Left ventricle myocardium superior (tissue), 1 donor: ENCODE measurements around the gene NELFB. TPM values are rescaled to one million over a fixed set of nuclear protein-coding genes. Genes with fewer than 3 reads are reported as not detected.

ENCODE experiments used
- ATAC-seq: fragments of 200-7000 bp; cut with Tn5 transposase; one replicate; pipeline ENCODE4 v1.9.1; 2020; ENCODE audit warnings: mild to moderate bottlenecking, moderate library complexity
- DNase-seq: peaks from one replicate; pipeline ENCODE4 v3.0.0-alpha.2; 2020
- intact Hi-C: fragments of 100-400 bp; cut with micrococcal nuclease; formaldehyde crosslinking; loops from one replicate; pipeline ENCODE4 v1.11.0; 2022
- total RNA-seq: library from RNA; stranded (reverse); fragmentation: NEBNext Ultra II Directional; extraction: Animal tissue kit (Norgen Biotek cat#: 25700); gene quantifications from one replicate; pipeline ENCODE4 v1.2.1, GENCODE V29; 2021
- donor health status: DM: no; HTN: yes; CAD: no; lungs with severe emphysema.

Gene NELFB
- total RNA-seq, 1 donor from 2014 or later = 43.6 TPM

- intact Hi-C loops = no loop called here
- DNase-seq (no peak), ATAC-seq (no peak)
Observed at GRCh38 chr9:137307255-137308056, 52.3 kb downstream of the NELFB start.

GRCh38 chr9:137308057-137308619 lies 53.0 kb downstream of the NELFB start:
- DNase-seq (no peak), ATAC-seq (no peak)
- intact Hi-C loops = no loop called here

GRCh38 chr9:137309368-137310188 lies 54.5 kb downstream of the NELFB start:
- DNase-seq = no peak
- intact Hi-C loops = no loop called here
- no peak for ATAC-seq

GRCh38 chr9:137310189-137311052 lies 55.3 kb downstream of the NELFB start:
- intact Hi-C loops = no loop called here
- ATAC-seq (no peak), DNase-seq (no peak)

GRCh38 chr9:137311171-137311985 lies 56.3 kb downstream of the NELFB start:
- intact Hi-C loops = no loop called here
- no peak for ATAC-seq
- no peak for DNase-seq

- ATAC-seq (no peak), DNase-seq (no peak)
- intact Hi-C loops = no loop called here
Observed at GRCh38 chr9:137311986-137312851, 57.1 kb downstream of the NELFB start.

GRCh38 chr9:137312852-137313325 lies 57.8 kb downstream of the NELFB start:
- intact Hi-C loops = no loop called here
- ATAC-seq (no peak), DNase-seq (no peak)

- DNase-seq = no peak
- ATAC-seq = no peak
Observed at GRCh38 chr9:137313326-137313936, 58.3 kb downstream of the NELFB start.

GRCh38 chr9:137313956-137314560 lies 58.9 kb downstream of the NELFB start:
- no peak for DNase-seq
- intact Hi-C loops = no loop called here
- ATAC-seq = no peak

More at GRCh38 chr9:137313326-137313936, 58.3 kb downstream of the NELFB start:
- intact Hi-C loops = no loop called here

- DNase-seq = peak; percentile 34
- intact Hi-C loops = no loop called here
- ATAC-seq = no peak
Observed at GRCh38 chr9:137314561-137315560, 59.7 kb downstream of the NELFB start.

GRCh38 chr9:137315581-137316011 lies 60.5 kb downstream of the NELFB start:
- DNase-seq (no peak), ATAC-seq (no peak)
- intact Hi-C loops = no loop called here

- intact Hi-C loops = no loop called here
- ATAC-seq (peak; percentile 50), DNase-seq (peak; percentile 76)
Observed at GRCh38 chr9:137316012-137316981, 61.2 kb downstream of the NELFB start.

GRCh38 chr9:137317021-137317717 lies 62.0 kb downstream of the NELFB start:
- ATAC-seq (no peak), DNase-seq (no peak)
- intact Hi-C loops = no loop called here
